HG03108 (cell line): ENCODE data around the gene ZNHIT2.

Source experiments
- ATAC-seq: cut with Tn5 transposase; IDR thresholded peaks from one replicate; pipeline ENCODE4 v1.9.1; 2021; ENCODE audit warnings: moderate library complexity; ENCODE audit not compliant: unreplicated experiment

Gene ZNHIT2

GRCh38 chr11:65107078-65107477 is 10.4 kb downstream of the ZNHIT2 start:
- no peak for ATAC-seq

- no peak for ATAC-seq
Observed at GRCh38 chr11:65104628-65105027, 12.9 kb downstream of the ZNHIT2 start.

- no peak for ATAC-seq
Observed at GRCh38 chr11:65103476-65103875, 14.0 kb downstream of the ZNHIT2 start.

- ATAC-seq, result no peak
Observed at GRCh38 chr11:65102142-65103095, 15.1 kb downstream of the ZNHIT2 start.

GRCh38 chr11:65100674-65101350 is 16.7 kb downstream of the ZNHIT2 start:
- ATAC-seq, result no peak

GRCh38 chr11:65096926-65097325 is 20.6 kb downstream of the ZNHIT2 start:
- no peak for ATAC-seq

- peak; percentile 83 for ATAC-seq
Observed at GRCh38 chr11:65095974-65096806, 21.3 kb downstream of the ZNHIT2 start, which contains the start of gene VPS51. Gene VPS51, plus strand, starts transcription at chr11:65096214. Its CDS starts 37 bp downstream, at chr11:65096251.

GRCh38 chr11:65095427-65095826 is 22.1 kb downstream of the ZNHIT2 start:
- ATAC-seq, result no peak

- no peak for ATAC-seq
Observed at GRCh38 chr11:65090628-65091027, 26.9 kb downstream of the ZNHIT2 start.

GRCh38 chr11:65089621-65090020 is 27.9 kb downstream of the ZNHIT2 start:
- ATAC-seq, result no peak

- no peak for ATAC-seq
Observed at GRCh38 chr11:65087827-65088226, 29.7 kb downstream of the ZNHIT2 start.

- ATAC-seq, result no peak
Observed at GRCh38 chr11:65087216-65087615, 30.3 kb downstream of the ZNHIT2 start.

GRCh38 chr11:65086809-65087208 is 30.7 kb downstream of the ZNHIT2 start:
- ATAC-seq, result no peak

- ATAC-seq, result no peak
Observed at GRCh38 chr11:65085446-65085845, 32.1 kb downstream of the ZNHIT2 start.

- no peak for ATAC-seq
Observed at GRCh38 chr11:65084598-65085375, 32.7 kb downstream of the ZNHIT2 start.

- ATAC-seq, result peak; percentile 62
Observed at GRCh38 chr11:65083834-65084597, 33.5 kb downstream of the ZNHIT2 start, which contains the start of the genes CDCA5 and ZFPL1. Gene CDCA5, minus strand, starts transcription at chr11:65084040. Its CDS starts 62 bp downstream, at chr11:65083978. Gene ZFPL1, plus strand, starts transcription at chr11:65084222. Its CDS starts 477 bp downstream, at chr11:65084699.

- no peak for ATAC-seq
Observed at GRCh38 chr11:65083134-65083833, 34.2 kb downstream of the ZNHIT2 start.

GRCh38 chr11:65078786-65079342 is 38.6 kb downstream of the ZNHIT2 start:
- no peak for ATAC-seq
